ENCODE data around the gene TRAF3IP1. TPM values are rescaled to one million over a fixed set of nuclear protein-coding genes. Genes with fewer than 3 reads are reported as not detected.

The TRAF3IP1 gene
- total RNA-seq, 4 donors from 2014 or later = 19.9 to 38.6 (median 23.6) TPM

DNA sequence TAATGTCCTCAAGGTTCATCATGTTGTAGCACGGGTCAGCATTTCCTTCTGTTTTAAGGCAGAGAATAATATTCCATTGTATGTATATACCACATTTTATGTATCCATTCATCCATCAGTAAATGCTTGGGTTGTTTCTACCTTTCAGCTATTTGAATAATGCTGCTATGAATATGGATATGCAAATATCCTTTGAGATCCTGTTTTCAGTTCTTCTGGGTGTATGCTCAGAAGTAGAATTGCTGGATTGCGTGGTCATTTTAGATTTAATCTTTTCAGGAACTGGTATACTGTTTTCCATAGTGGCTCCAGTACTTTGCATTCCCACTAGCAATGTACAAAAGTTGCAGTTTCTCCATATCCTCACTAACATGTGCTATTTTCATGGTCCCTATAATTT lies 93.0 kb downstream of the TRAF3IP1 start:
- Histone ChIP-seq H3K9me3 (no peaks in the 10 kb centered on the region), H3K4me3 (no peak overlapping the region), H3K27ac (replicated peaks in 1 of 4) (no peak overlapping the region), H3K27me3 (no peaks in the 10 kb centered on the region), H3K36me3 (peaks cover 0 to 6% (median 2%) of the 10 kb centered on the region in 4 donors), H3K4me1 (no peaks in the 10 kb centered on the region)
- 90% methylated on average over 2 of the region's 2 CpGs for WGBS
- TF ChIP-seq EP300 (IDR thresholded peaks at IDR 0.05) (no peak), POLR2AphosphoS5 (IDR thresholded peaks at IDR 0.05) (no peak), POLR2A (IDR thresholded peaks at IDR 0.05; ENCODE audit: low read depth) (no peak)
- TF ChIP-seq, protein P1, sequence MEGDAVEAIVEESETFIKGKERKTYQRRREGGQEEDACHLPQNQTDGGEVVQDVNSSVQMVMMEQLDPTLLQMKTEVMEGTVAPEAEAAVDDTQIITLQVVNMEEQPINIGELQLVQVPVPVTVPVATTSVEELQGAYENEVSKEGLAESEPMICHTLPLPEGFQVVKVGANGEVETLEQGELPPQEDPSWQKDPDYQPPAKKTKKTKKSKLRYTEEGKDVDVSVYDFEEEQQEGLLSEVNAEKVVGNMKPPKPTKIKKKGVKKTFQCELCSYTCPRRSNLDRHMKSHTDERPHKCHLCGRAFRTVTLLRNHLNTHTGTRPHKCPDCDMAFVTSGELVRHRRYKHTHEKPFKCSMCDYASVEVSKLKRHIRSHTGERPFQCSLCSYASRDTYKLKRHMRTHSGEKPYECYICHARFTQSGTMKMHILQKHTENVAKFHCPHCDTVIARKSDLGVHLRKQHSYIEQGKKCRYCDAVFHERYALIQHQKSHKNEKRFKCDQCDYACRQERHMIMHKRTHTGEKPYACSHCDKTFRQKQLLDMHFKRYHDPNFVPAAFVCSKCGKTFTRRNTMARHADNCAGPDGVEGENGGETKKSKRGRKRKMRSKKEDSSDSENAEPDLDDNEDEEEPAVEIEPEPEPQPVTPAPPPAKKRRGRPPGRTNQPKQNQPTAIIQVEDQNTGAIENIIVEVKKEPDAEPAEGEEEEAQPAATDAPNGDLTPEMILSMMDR (IDR thresholded peaks at IDR 0.05) = no peak
- no peak for DNase-seq (ENCODE audit: extremely low spot score)
- intact Hi-C loops (cut with DNase I) = no loop called here

DNA sequence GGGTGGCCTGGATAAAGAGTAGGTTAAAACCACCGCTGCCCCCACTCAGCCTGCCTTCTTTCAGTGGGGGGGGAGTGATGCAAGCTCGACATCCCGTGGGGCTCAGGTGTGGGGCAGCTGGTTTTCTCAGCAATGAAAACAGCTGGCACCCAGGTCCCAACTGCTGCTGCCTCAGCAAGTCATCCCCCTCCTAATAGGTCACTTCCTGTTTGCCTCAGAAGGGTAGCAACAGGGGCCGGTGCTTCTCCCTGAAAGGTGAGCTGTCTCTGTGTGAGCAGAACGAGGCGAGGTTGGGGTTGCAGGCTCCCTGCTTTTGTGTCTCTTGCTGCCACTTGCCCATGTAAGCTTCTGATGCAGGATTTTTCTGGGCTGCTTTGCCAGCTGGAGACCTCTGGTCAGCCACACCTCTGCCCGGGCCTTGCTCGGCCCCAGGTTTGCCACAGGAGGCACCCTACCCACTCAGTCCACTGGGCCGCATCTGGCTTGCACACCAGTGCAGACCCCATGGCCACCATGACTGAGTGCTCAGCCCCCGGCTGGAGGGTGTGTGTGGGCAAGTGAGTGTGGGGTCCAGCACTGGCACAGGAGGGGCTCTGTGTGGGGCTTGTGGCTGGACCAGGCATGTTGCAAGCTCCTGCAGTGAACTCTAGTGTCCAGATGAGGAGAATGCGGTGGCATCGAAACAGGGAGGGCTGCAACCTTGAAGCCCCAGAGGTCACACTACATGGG lies 94.9 kb downstream of the TRAF3IP1 start:
- DNase-seq (ENCODE audit: extremely low spot score) = no peak
- whole genome bisulfite sequencing = 93% methylated on average over 10 of the region's 12 CpGs
- no peaks in the 10 kb centered on the region for H3K27me3 ChIP-seq
- H3K9me3 ChIP-seq = no peaks in the 10 kb centered on the region
- peaks cover 0 to 4% (median 0%) of the 10 kb centered on the region in 4 donors for H3K4me1 ChIP-seq
- intact Hi-C loops (cut with DNase I) = no loop called here
- H3K4me3 ChIP-seq = no peak overlapping the region
- TF ChIP-seq EP300 (IDR thresholded peaks at IDR 0.05) (no peak), POLR2AphosphoS5 (IDR thresholded peaks at IDR 0.05) (no peak), POLR2A (IDR thresholded peaks at IDR 0.05; ENCODE audit: low read depth) (no peak)
- TF ChIP-seq, protein P1 (IDR thresholded peaks at IDR 0.05) = no peak
- no peaks in the 10 kb centered on the region for H3K36me3 ChIP-seq
- H3K27ac ChIP-seq (replicated peaks in 1 of 4) = no peak overlapping the region

DNA sequence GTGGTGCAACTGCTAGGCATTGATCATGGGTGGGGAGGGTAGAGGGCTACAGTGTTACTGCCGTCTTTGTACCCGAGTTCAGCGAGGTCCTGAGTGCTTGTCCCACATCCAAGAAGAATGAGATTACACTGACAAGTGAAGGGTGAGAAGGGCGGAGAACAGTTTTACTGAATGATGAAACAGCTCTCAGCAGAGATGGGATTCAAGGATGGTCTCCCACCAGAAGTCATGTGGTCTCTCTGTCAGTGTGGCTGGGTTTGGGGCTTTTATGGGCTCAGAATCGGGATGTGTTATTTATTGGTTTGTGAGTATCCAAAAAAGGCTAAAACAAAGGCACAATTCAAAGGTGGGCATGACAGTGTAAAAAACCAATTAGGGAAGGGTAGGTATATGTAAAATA lies 95.6 kb downstream of the TRAF3IP1 start:
- no peak overlapping the region for H3K27ac ChIP-seq (replicated peaks in 1 of 4)
- TF ChIP-seq POLR2A (IDR thresholded peaks at IDR 0.05; ENCODE audit: low read depth) (no peak), EP300 (IDR thresholded peaks at IDR 0.05) (no peak), POLR2AphosphoS5 (IDR thresholded peaks at IDR 0.05) (no peak)
- TF ChIP-seq, protein P1 (IDR thresholded peaks at IDR 0.05) = no peak
- no peaks in the 10 kb centered on the region for H3K27me3 ChIP-seq
- DNase-seq (ENCODE audit: extremely low spot score) = no peak
- intact Hi-C loops (cut with DNase I) = no loop called here
- no peak overlapping the region for H3K4me3 ChIP-seq
- no peaks in the 10 kb centered on the region for H3K36me3 ChIP-seq
- peaks cover 4 to 9% (median 5%) of the 10 kb centered on the region in 4 donors for H3K4me1 ChIP-seq
- 97% methylated on average over 5 of the region's 5 CpGs for WGBS
- no peaks in the 10 kb centered on the region for H3K9me3 ChIP-seq

DNA sequence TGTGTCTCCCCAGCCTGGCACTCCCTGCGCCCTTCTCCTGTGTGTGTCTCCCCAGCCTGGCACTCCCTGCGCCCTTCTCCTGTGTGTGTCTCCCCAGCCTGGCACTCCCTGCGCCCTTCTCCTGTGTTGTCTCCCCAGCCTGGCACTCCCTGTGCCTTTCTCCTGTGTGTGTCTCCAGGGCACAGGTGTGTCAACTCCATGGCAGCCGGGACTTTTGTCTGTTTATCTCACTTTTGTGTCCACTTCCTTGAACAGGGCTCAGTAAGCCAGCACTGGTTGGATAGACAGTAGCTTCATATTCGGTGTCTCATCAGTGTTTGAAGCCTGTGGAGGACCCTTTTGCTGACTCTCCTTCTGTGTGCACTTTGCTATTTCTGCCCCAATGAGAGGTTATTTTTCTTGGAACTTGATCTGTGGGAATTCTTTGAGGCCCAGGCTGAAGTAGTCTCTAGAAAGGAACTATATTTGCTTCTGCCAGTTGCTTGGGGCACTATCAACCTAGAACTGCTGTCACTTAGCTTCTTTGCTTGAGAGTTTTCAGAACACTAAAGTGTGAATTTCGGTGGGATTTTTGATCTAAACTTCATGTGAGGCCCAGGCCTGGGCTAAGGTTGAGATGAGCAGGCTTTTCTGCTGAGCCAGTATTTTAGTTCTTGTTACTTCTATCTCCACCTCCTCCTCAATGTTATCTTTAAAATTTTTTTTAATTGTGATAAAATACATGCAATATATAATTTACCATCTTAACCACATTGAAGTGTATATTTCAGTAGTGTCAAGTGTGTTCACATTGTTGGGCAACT lies 98.1 kb downstream of the TRAF3IP1 start:
- 65% methylated on average over 5 of the region's 6 CpGs for WGBS
- Histone ChIP-seq H3K27me3 (no peaks in the 10 kb centered on the region), H3K36me3 (no peaks in the 10 kb centered on the region), H3K27ac (replicated peaks in 1 of 4) (no peak overlapping the region), H3K9me3 (no peaks in the 10 kb centered on the region), H3K4me3 (no peak overlapping the region), H3K4me1 (peaks cover 6 to 18% (median 11%) of the 10 kb centered on the region in 4 donors)
- TF ChIP-seq, protein P1 (IDR thresholded peaks at IDR 0.05) = no peak
- no peak for TF ChIP-seq POLR2A (IDR thresholded peaks at IDR 0.05; ENCODE audit: low read depth)
- TF ChIP-seq EP300 (IDR thresholded peaks at IDR 0.05) = no peak
- no peak for TF ChIP-seq POLR2AphosphoS5 (IDR thresholded peaks at IDR 0.05)
- intact Hi-C loops (cut with DNase I) = no loop called here
- DNase-seq (ENCODE audit: extremely low spot score) = no peak
